GM19351 (cell line): ENCODE data around the gene SPTBN5.

ENCODE experiments used
- ATAC-seq: cut with Tn5 transposase; IDR thresholded peaks from one replicate; pipeline ENCODE4 v1.9.1; 2021; ENCODE audit warnings: mild to moderate bottlenecking, moderate library complexity; ENCODE audit not compliant: unreplicated experiment

Gene SPTBN5

GRCh38 chr15:41885321-41885720, 8.5 kb downstream of the SPTBN5 start:
- no peak for ATAC-seq

- ATAC-seq, result no peak
Observed at GRCh38 chr15:41884458-41884857, 9.4 kb downstream of the SPTBN5 start.

GRCh38 chr15:41883484-41883825, 10.4 kb downstream of the SPTBN5 start:
- ATAC-seq, result no peak

GRCh38 chr15:41882689-41883483, 11.0 kb downstream of the SPTBN5 start:
- ATAC-seq, result no peak

- ATAC-seq, result no peak
Observed at GRCh38 chr15:41881920-41882688, 11.7 kb downstream of the SPTBN5 start.

- no peak for ATAC-seq
Observed at GRCh38 chr15:41881550-41881919, 12.3 kb downstream of the SPTBN5 start.

GRCh38 chr15:41881086-41881485, 12.8 kb downstream of the SPTBN5 start:
- ATAC-seq, result no peak

GRCh38 chr15:41880156-41880877, 13.5 kb downstream of the SPTBN5 start:
- no peak for ATAC-seq

GRCh38 chr15:41879321-41879845, 14.5 kb downstream of the SPTBN5 start:
- no peak for ATAC-seq

- ATAC-seq, result no peak
Observed at GRCh38 chr15:41878355-41878699, 15.5 kb downstream of the SPTBN5 start.

- ATAC-seq, result no peak
Observed at GRCh38 chr15:41877631-41878354, 16.1 kb downstream of the SPTBN5 start.

GRCh38 chr15:41876689-41877088, 17.2 kb downstream of the SPTBN5 start:
- ATAC-seq, result no peak

- ATAC-seq, result no peak
Observed at GRCh38 chr15:41876007-41876406, 17.8 kb downstream of the SPTBN5 start.

GRCh38 chr15:41874736-41875135, 19.1 kb downstream of the SPTBN5 start:
- no peak for ATAC-seq

- no peak for ATAC-seq
Observed at GRCh38 chr15:41873711-41874110, 20.1 kb downstream of the SPTBN5 start.

GRCh38 chr15:41872166-41872747, 21.6 kb downstream of the SPTBN5 start:
- no peak for ATAC-seq

- ATAC-seq, result no peak
Observed at GRCh38 chr15:41871175-41871905, 22.5 kb downstream of the SPTBN5 start.

GRCh38 chr15:41870689-41871081, 23.2 kb downstream of the SPTBN5 start:
- ATAC-seq, result no peak

GRCh38 chr15:41869770-41870688, 23.8 kb downstream of the SPTBN5 start:
- ATAC-seq, result no peak
